Measurements from ENCODE around the gene PTPN14.

The PTPN14 gene

DNA sequence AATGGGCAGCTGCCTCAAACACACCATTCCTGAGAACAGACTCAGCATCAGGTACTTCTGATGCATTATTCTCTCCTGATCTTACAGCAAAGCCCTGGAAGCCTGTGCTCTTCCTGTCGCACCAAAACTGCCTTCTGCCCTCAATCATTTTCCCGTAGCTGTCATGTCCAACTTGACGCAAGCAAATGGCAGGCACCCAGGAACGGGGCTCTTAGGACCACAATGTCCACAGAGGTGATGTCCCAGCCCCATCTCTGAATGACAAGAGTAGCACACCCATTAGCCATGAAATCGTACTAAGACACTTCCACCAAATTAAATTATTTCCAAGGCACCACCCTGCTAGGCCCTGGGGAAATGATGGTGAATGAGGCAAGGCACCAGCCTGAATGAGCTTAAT is 47.1 kb downstream of the PTPN14 start:
- no peak for TF ChIP-seq MYC (IDR thresholded peaks at IDR 0.05; ENCODE audit: low read depth, low read length)
- TF ChIP-seq, protein P1, sequence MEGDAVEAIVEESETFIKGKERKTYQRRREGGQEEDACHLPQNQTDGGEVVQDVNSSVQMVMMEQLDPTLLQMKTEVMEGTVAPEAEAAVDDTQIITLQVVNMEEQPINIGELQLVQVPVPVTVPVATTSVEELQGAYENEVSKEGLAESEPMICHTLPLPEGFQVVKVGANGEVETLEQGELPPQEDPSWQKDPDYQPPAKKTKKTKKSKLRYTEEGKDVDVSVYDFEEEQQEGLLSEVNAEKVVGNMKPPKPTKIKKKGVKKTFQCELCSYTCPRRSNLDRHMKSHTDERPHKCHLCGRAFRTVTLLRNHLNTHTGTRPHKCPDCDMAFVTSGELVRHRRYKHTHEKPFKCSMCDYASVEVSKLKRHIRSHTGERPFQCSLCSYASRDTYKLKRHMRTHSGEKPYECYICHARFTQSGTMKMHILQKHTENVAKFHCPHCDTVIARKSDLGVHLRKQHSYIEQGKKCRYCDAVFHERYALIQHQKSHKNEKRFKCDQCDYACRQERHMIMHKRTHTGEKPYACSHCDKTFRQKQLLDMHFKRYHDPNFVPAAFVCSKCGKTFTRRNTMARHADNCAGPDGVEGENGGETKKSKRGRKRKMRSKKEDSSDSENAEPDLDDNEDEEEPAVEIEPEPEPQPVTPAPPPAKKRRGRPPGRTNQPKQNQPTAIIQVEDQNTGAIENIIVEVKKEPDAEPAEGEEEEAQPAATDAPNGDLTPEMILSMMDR (IDR thresholded peaks at IDR 0.05; ENCODE audit: low read depth, low read length) = no peak
- TF ChIP-seq, protein P2, sequence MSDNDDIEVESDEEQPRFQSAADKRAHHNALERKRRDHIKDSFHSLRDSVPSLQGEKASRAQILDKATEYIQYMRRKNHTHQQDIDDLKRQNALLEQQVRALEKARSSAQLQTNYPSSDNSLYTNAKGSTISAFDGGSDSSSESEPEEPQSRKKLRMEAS (IDR thresholded peaks at IDR 0.05; ENCODE audit: low read depth, low read length) = no peak
- no peak for TF ChIP-seq POLR2A (IDR thresholded peaks at IDR 0.05; ENCODE audit: extremely low read depth, insufficient read length)

DNA sequence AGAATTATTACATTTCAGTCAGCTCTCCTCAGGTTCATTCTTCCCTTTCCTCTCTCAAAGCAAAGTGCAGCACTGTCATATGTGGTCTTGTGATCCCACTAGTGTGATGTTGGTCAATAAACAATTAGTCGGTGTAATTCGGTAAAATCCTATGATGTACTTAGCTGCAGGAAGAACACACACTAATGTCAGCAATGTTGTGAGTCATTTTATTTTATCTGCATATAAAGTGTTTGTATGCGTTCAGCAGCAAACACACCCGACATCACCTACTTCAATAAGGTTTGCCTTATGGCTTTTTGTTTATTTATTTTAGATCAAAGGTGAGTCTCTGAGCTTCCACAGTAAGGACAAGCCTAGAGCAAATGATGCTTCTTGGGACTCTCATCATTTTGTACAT is 47.8 kb downstream of the PTPN14 start:
- no peak for TF ChIP-seq POLR2A (IDR thresholded peaks at IDR 0.05; ENCODE audit: extremely low read depth, insufficient read length)
- no peak for TF ChIP-seq MYC (IDR thresholded peaks at IDR 0.05; ENCODE audit: low read depth, low read length)
- TF ChIP-seq, protein P1 (IDR thresholded peaks at IDR 0.05; ENCODE audit: low read depth, low read length) = no peak
- TF ChIP-seq, protein P2 (IDR thresholded peaks at IDR 0.05; ENCODE audit: low read depth, low read length) = no peak
- no peak overlapping the region for H3K4me3 ChIP-seq (ENCODE audit: low read depth, low read length)
- no peak for DNase-seq (ENCODE audit: low read depth)

More for the DNA sequence above, 47.1 kb downstream of the PTPN14 start:
- no peak for DNase-seq (ENCODE audit: low read depth)
- H3K4me3 ChIP-seq (ENCODE audit: low read depth, low read length) = no peak overlapping the region

DNA sequence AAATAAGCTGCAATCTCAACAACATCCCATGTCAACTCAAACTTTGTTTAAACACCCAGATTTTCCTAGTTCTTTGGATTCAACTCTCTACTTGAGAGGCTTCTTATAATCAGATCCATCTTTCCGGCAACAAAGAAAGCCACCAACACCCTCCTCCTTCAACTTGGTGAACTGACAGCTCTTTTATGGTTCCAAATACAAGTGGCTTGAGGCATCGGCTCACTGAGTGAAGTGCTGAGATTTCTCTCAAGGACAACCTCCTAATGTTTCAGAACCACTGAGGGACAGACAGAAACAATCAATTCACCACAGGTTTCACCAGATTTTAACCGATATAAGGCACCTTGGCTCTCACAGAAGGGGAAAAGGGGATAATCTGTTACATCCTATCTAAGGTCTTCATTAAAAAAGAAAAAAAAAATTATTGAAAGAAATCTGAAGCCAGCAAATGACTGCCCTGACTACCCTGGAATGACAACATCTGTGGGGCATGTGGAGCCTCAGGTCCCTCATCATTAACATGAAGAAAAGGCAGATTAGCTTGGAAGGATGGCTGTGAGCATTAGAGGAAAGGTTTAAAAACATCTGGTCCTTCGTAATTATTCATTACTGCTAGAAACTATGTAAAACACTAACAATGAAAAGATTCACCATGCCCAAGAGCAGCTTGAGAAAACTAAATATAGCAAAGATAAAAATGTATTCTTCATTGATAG is 50.9 kb downstream of the PTPN14 start:
- H3K4me3 ChIP-seq (ENCODE audit: low read depth, low read length) = no peak overlapping the region
- DNase-seq (ENCODE audit: low read depth) = no peak
- TF ChIP-seq MYC (IDR thresholded peaks at IDR 0.05; ENCODE audit: low read depth, low read length) = no peak
- TF ChIP-seq, protein P1 (IDR thresholded peaks at IDR 0.05; ENCODE audit: low read depth, low read length) = no peak
- TF ChIP-seq POLR2A (IDR thresholded peaks at IDR 0.05; ENCODE audit: extremely low read depth, insufficient read length) = no peak
- TF ChIP-seq, protein P2 (IDR thresholded peaks at IDR 0.05; ENCODE audit: low read depth, low read length) = no peak

DNA sequence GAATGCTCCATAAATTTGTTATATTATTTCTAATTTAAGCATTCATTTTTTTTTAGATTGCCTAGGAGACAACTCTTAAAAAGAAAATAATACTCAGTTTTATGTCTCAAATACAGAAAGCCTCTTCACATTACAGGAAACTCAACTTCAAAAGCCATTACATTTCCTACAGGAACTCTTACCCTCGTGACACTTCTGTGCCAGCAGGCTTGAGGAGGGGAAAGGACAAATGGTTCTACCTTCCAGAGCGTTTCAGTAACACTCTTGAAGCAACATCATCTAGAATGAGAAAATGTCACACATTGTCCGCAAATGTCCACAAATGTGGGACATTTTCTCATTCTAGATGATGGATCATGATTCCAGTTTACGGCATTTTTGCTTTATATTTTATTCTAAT is 51.7 kb downstream of the PTPN14 start:
- DNase-seq (ENCODE audit: low read depth) = no peak
- no peak overlapping the region for H3K4me3 ChIP-seq (ENCODE audit: low read depth, low read length)
- TF ChIP-seq, protein P1 (IDR thresholded peaks at IDR 0.05; ENCODE audit: low read depth, low read length) = no peak
- TF ChIP-seq, protein P2 (IDR thresholded peaks at IDR 0.05; ENCODE audit: low read depth, low read length) = no peak
- no peak for TF ChIP-seq MYC (IDR thresholded peaks at IDR 0.05; ENCODE audit: low read depth, low read length)
- TF ChIP-seq POLR2A (IDR thresholded peaks at IDR 0.05; ENCODE audit: extremely low read depth, insufficient read length) = no peak

DNA sequence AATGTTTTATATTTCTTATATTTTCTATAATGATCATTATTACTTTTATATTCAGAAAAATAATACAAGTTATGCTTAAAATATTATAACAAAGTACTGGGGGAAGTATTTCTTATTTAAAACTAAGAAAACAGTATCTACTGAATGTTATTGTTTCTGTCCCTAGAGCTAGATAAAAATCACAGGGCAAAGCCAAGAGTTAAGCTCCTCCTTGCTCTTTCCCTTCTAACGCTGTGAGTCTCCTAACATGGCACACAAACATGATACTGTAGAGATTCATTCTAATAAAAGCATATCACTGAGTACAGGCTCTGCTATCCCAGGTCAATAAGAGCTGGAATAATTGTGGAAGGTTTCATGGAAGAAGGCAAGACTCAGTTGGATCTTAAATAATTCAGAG is 53.4 kb downstream of the PTPN14 start:
- TF ChIP-seq POLR2A (IDR thresholded peaks at IDR 0.05; ENCODE audit: extremely low read depth, insufficient read length) (no peak), MYC (IDR thresholded peaks at IDR 0.05; ENCODE audit: low read depth, low read length) (no peak)
- TF ChIP-seq, protein P1 (IDR thresholded peaks at IDR 0.05; ENCODE audit: low read depth, low read length) = no peak
- TF ChIP-seq, protein P2 (IDR thresholded peaks at IDR 0.05; ENCODE audit: low read depth, low read length) = no peak
- no peak overlapping the region for H3K4me3 ChIP-seq (ENCODE audit: low read depth, low read length)
- DNase-seq (ENCODE audit: low read depth) = no peak

All from NB4 (cell line).